Suprapubic skin (tissue), 4 donors: ENCODE data around the gene MTF1.

ENCODE experiments used
- CTCF ChIP-seq, 2 donors: fragments of 200-600 bp in 1 of 2; fragments of 450-650 bp in 1 of 2; sonication (generic) in 1 of 2; IDR thresholded peaks; one replicate each; pipeline ENCODE4 v1.5.1; 2016 to 2019; ENCODE audit warnings: antibody characterized with exemption in 2 of 2, mild to moderate bottlenecking in 1 of 2, moderate library complexity in 1 of 2
- EP300 ChIP-seq: sonication (generic); formaldehyde crosslinking; IDR thresholded peaks from one replicate; pipeline ENCODE4 v1.6.1; 2017; ENCODE audit warnings: antibody characterized with exemption
- POLR2A ChIP-seq, 2 donors: fragments of 450-650 bp; IDR thresholded peaks; one replicate each; pipeline ENCODE4 v1.6.1; 2017; ENCODE audit warnings: antibody characterized with exemption in 2 of 2, mild to moderate bottlenecking in 2 of 2, moderate library complexity in 2 of 2
- POLR2AphosphoS5 ChIP-seq, 3 donors: sonication (generic); formaldehyde crosslinking; IDR thresholded peaks; one replicate each; pipeline ENCODE4 v1.6.1; 2017; ENCODE audit warnings: antibody characterized with exemption in 3 of 3

GRCh38 chr1:37879865-37880264 lies 20.5 kb upstream of the MTF1 start:
- TF ChIP-seq CTCF (IDR thresholded peaks at IDR 0.05) (no peak), POLR2A (IDR thresholded peaks at IDR 0.05) (no peak), POLR2AphosphoS5 (IDR thresholded peaks at IDR 0.05) (no peak), EP300 (no peak)
